ENCODE results near the gene CFC1. TPM values are rescaled to one million over a fixed set of nuclear protein-coding genes. Genes with fewer than 3 reads are reported as not detected.
"Not testable (repeated sequence)": the region's sequence is repeated elsewhere in the genome, so short reads cannot be mapped to it uniquely, and the experiment has no call there.

CFC1 gene
- total RNA-seq (2021) (not detected in 2 replicates), Bru-seq, nascent RNA (not detected), BruChase-seq, experiment 1, labeled RNA remaining after a 2-hour chase (not detected), BruChase-seq, experiment 2, labeled RNA remaining after a 6-hour chase (not detected)
- long read RNA-seq = 0 reads

DNA sequence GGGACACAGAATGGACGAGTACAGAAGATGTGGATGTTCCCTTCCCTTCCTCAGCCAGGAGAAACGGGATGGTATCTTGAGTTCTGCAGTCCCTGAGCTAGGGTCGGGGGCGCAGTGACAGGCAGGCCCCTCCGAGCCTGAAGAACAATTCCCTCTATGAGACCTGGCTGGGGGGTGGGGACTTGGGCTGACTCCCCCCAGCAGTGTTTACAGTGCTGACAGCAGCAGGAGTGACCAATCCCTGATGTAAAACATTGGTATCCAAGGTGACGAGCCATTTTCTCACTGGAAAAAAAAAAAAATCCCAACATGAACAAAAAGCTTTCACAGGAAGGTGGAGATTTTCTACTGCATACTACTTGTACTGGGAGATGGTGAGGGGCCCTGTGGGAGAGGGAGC lies at the start of gene CFC1:
TSS of gene CFC1 (minus strand) at position 183 of the 400 bp plus-strand sequence. CDS start 288 bp downstream, outside the sequence.
- H3K36me3 ChIP-seq (ENCODE audit: insufficient read depth, low read length, poor library complexity, severe bottlenecking); H3K9me3 ChIP-seq (ENCODE audit: low read depth, low read length, poor library complexity, severe bottlenecking); H3K4me1 ChIP-seq (ENCODE audit: insufficient read depth, low read length, poor library complexity, severe bottlenecking); CTCF ChIA-PET; POLR2A ChIA-PET (ENCODE audit: low non-redundant PET); intact Hi-C loops (cut with micrococcal nuclease; ENCODE audit: unreplicated experiment); H3K27ac ChIP-seq (ENCODE audit: low read depth, low read length, poor library complexity, severe bottlenecking); DNase-seq (ENCODE audit: low spot score); H3K27me3 ChIP-seq (replicated peaks; ENCODE audit: insufficient read depth, low read depth, low read length, poor library complexity); H3K4me3 ChIP-seq (ENCODE audit: low read depth, low read length, poor library complexity, severe bottlenecking); BruUV-seq (replicated peaks): not testable (repeated sequence)

- POLR2A ChIA-PET (ENCODE audit: low non-redundant PET); BruUV-seq (replicated peaks); DNase-seq (ENCODE audit: low spot score); H3K36me3 ChIP-seq (ENCODE audit: insufficient read depth, low read length, poor library complexity, severe bottlenecking); CTCF ChIA-PET; H3K4me3 ChIP-seq (ENCODE audit: low read depth, low read length, poor library complexity, severe bottlenecking); H3K9me3 ChIP-seq (ENCODE audit: low read depth, low read length, poor library complexity, severe bottlenecking); H3K27ac ChIP-seq (ENCODE audit: low read depth, low read length, poor library complexity, severe bottlenecking); H3K27me3 ChIP-seq (replicated peaks; ENCODE audit: insufficient read depth, low read depth, low read length, poor library complexity); intact Hi-C loops (cut with micrococcal nuclease; ENCODE audit: unreplicated experiment); H3K4me1 ChIP-seq (ENCODE audit: insufficient read depth, low read length, poor library complexity, severe bottlenecking): not testable (repeated sequence)
These were observed 42.3 kb upstream of the CFC1 start for GRCh38 chr2:130641688-130642087.

- H3K36me3 ChIP-seq (ENCODE audit: insufficient read depth, low read length, poor library complexity, severe bottlenecking); POLR2A ChIA-PET (ENCODE audit: low non-redundant PET); H3K4me1 ChIP-seq (ENCODE audit: insufficient read depth, low read length, poor library complexity, severe bottlenecking); intact Hi-C loops (cut with micrococcal nuclease; ENCODE audit: unreplicated experiment); H3K4me3 ChIP-seq (ENCODE audit: low read depth, low read length, poor library complexity, severe bottlenecking); H3K27ac ChIP-seq (ENCODE audit: low read depth, low read length, poor library complexity, severe bottlenecking); BruUV-seq (replicated peaks); H3K9me3 ChIP-seq (ENCODE audit: low read depth, low read length, poor library complexity, severe bottlenecking); DNase-seq (ENCODE audit: low spot score); CTCF ChIA-PET; H3K27me3 ChIP-seq (replicated peaks; ENCODE audit: insufficient read depth, low read depth, low read length, poor library complexity): not testable (repeated sequence)
These were observed 39.6 kb upstream of the CFC1 start for GRCh38 chr2:130638973-130639372.

GRCh38 chr2:130628784-130629475 lies 29.6 kb upstream of the CFC1 start:
- H3K36me3 ChIP-seq (ENCODE audit: insufficient read depth, low read length, poor library complexity, severe bottlenecking); BruUV-seq (replicated peaks); H3K9me3 ChIP-seq (ENCODE audit: low read depth, low read length, poor library complexity, severe bottlenecking); DNase-seq (ENCODE audit: low spot score); CTCF ChIA-PET; H3K4me3 ChIP-seq (ENCODE audit: low read depth, low read length, poor library complexity, severe bottlenecking); H3K27me3 ChIP-seq (replicated peaks; ENCODE audit: insufficient read depth, low read depth, low read length, poor library complexity); H3K27ac ChIP-seq (ENCODE audit: low read depth, low read length, poor library complexity, severe bottlenecking); POLR2A ChIA-PET (ENCODE audit: low non-redundant PET); intact Hi-C loops (cut with micrococcal nuclease; ENCODE audit: unreplicated experiment); H3K4me1 ChIP-seq (ENCODE audit: insufficient read depth, low read length, poor library complexity, severe bottlenecking): not testable (repeated sequence)

DNA sequence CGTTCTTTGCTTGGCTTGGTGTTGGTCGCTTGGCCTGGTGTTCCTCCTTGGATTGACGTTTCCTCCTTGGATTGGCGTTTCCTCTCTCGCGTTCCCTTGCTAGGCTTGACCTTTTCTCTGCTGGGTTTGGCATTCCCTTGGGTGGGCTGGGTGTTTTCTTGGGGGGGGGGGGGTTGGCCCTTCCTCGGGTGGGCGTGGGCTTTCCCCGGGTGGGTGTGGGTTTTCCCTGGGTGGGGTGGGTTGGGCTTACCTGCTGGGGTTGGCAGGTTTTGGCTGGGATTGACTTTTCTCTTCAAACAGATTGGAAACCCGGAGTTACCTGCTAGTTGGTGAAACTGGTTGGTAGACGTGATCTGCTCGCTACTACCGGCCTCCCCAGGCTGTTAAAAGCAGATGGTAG lies 11.8 kb upstream of the CFC1 start, which contains the start of gene POTEJ:
TSS of gene POTEJ (plus strand) at position 301 of the 400 bp plus-strand sequence. CDS start at position 394, 93 bp downstream.
- BruUV-seq (replicated peaks); H3K27ac ChIP-seq (ENCODE audit: low read depth, low read length, poor library complexity, severe bottlenecking); CTCF ChIA-PET; H3K36me3 ChIP-seq (ENCODE audit: insufficient read depth, low read length, poor library complexity, severe bottlenecking); H3K9me3 ChIP-seq (ENCODE audit: low read depth, low read length, poor library complexity, severe bottlenecking); H3K27me3 ChIP-seq (replicated peaks; ENCODE audit: insufficient read depth, low read depth, low read length, poor library complexity); H3K4me1 ChIP-seq (ENCODE audit: insufficient read depth, low read length, poor library complexity, severe bottlenecking); DNase-seq (ENCODE audit: low spot score); H3K4me3 ChIP-seq (ENCODE audit: low read depth, low read length, poor library complexity, severe bottlenecking); intact Hi-C loops (cut with micrococcal nuclease; ENCODE audit: unreplicated experiment); POLR2A ChIA-PET (ENCODE audit: low non-redundant PET): not testable (repeated sequence)

DNA sequence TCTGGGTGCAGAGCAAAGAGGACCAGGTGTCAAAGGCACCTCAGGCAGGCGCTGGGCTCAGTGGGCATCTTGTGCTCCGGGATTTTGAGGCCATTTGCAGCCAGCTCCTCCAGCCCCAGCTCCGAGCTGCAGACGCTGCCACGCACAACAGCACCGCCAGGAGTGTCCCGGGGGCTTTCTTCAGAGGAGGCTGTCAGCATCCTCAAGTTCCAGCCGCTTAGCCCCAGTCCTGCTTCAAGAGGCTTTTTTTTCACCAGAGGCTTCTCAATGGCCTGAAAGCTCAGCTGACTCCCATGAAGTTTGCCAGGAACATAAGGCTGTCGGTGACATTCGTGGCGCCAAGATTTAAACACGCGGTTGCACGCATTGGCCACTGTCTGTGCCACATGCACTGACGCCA lies 11.1 kb upstream of the CFC1 start:
- POLR2A ChIA-PET (ENCODE audit: low non-redundant PET) = not testable (repeated sequence)

DNA sequence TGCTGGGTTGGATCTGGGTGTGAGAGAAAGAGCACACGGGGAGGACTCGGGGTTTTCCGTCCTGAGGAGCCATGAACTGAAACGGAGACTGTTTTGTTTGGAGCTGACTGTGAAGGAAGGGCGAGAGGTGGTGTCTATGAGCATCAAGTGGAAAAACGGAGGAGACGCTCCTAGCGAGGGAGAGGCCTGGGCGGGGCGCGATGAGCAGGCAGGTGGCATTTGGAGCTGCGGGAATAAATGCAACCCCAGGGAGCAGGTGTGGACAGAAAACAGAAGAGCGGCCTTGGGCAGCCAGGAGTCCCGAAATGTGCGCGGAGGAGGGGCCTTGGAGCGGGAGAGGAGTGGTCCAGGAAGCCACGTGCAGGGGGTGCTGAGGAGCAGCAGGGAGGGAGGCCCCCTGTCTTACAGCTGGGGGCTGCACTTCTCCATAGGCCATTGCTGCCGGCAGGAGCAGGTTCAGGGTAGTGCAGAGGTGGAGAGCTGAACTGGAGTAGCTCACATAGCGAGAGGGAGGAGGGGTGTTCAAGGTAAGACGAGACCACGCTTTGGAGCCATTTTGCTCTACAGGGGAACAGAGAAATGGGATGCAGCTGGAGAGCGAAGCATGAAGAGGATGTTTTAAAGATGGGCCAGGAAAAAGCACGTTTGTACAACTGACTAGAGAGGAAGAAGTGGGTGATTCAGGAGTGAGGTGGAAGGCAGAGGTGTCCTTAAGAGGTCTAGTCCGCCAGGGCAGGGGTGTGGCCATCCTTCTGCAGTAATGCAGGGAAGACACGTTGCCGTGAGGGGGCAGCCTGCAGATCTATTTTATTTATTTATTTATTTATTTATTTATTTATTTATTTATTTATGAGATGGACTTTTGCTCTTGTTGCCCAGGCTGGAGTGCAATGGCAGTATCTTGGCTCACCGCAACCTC lies 9.9 kb upstream of the CFC1 start:
- DNase-seq (ENCODE audit: low spot score); H3K4me1 ChIP-seq (ENCODE audit: insufficient read depth, low read length, poor library complexity, severe bottlenecking); H3K36me3 ChIP-seq (ENCODE audit: insufficient read depth, low read length, poor library complexity, severe bottlenecking); POLR2A ChIA-PET (ENCODE audit: low non-redundant PET); BruUV-seq (replicated peaks); H3K27ac ChIP-seq (ENCODE audit: low read depth, low read length, poor library complexity, severe bottlenecking); H3K9me3 ChIP-seq (ENCODE audit: low read depth, low read length, poor library complexity, severe bottlenecking); intact Hi-C loops (cut with micrococcal nuclease; ENCODE audit: unreplicated experiment); H3K4me3 ChIP-seq (ENCODE audit: low read depth, low read length, poor library complexity, severe bottlenecking); H3K27me3 ChIP-seq (replicated peaks; ENCODE audit: insufficient read depth, low read depth, low read length, poor library complexity); CTCF ChIA-PET: not testable (repeated sequence)

More for the DNA sequence above, 11.1 kb upstream of the CFC1 start:
- H3K27me3 ChIP-seq (replicated peaks; ENCODE audit: insufficient read depth, low read depth, low read length, poor library complexity); H3K36me3 ChIP-seq (ENCODE audit: insufficient read depth, low read length, poor library complexity, severe bottlenecking); H3K4me3 ChIP-seq (ENCODE audit: low read depth, low read length, poor library complexity, severe bottlenecking); intact Hi-C loops (cut with micrococcal nuclease; ENCODE audit: unreplicated experiment); H3K4me1 ChIP-seq (ENCODE audit: insufficient read depth, low read length, poor library complexity, severe bottlenecking); DNase-seq (ENCODE audit: low spot score); CTCF ChIA-PET; H3K27ac ChIP-seq (ENCODE audit: low read depth, low read length, poor library complexity, severe bottlenecking); H3K9me3 ChIP-seq (ENCODE audit: low read depth, low read length, poor library complexity, severe bottlenecking); BruUV-seq (replicated peaks): not testable (repeated sequence)

Data from A673 (cell line).